GM06990 (cell line): Measurements from ENCODE around the gene TOM1L2.

Experiments used
- DNase-seq: peaks from one replicate; pipeline ENCODE4 v3.0.0-alpha.2; 2011; ENCODE audit not compliant: insufficient read length; ENCODE audit errors: extremely low read depth
- H3K27me3 ChIP-seq: replicated peaks from 2 replicates; pipeline ENCODE4 v1.6.0; 2011; ENCODE audit warnings: low read length; ENCODE audit not compliant: control insufficient read depth, insufficient read depth
- H3K36me3 ChIP-seq: 2 replicates; pipeline ENCODE4 v1.5.1; 2011; ENCODE audit warnings: low read length; ENCODE audit not compliant: control insufficient read depth, insufficient read depth
- H3K4me3 ChIP-seq: replicated peaks from 2 replicates; pipeline ENCODE4 v1.5.1; 2011; ENCODE audit warnings: low read depth, mild to moderate bottlenecking, control low read depth, low read length
- TF ChIP-seq, protein P1 (sequence below): IDR thresholded peaks from 2 replicates; pipeline ENCODE4 v1.5.1; 2011; ENCODE audit warnings: low read length, control low read depth, mild to moderate bottlenecking, inconsistent platforms; ENCODE audit not compliant: insufficient read depth, poor library complexity, severe bottlenecking

Gene TOM1L2

DNA sequence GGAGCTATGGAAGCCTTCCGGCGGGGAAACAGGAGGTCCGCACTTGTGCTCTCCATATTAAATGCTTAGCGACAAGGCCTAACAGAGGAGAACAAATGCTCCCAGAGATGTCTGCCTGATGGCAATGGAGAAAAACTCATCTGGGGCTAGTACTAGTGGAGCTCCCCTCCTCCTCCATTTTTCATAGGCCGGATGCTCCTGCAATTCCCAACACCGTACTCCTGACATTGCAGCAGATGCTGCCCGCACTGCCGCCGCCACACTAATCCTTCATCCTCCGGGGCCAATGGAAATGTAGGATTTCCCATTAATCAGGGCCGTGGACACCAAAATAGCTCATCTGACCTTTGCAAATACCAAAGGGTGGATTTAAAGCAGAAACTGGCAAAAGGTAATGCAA, 27.5 kb downstream of the TOM1L2 start:
- no peak for DNase-seq
- TF ChIP-seq, protein P1, sequence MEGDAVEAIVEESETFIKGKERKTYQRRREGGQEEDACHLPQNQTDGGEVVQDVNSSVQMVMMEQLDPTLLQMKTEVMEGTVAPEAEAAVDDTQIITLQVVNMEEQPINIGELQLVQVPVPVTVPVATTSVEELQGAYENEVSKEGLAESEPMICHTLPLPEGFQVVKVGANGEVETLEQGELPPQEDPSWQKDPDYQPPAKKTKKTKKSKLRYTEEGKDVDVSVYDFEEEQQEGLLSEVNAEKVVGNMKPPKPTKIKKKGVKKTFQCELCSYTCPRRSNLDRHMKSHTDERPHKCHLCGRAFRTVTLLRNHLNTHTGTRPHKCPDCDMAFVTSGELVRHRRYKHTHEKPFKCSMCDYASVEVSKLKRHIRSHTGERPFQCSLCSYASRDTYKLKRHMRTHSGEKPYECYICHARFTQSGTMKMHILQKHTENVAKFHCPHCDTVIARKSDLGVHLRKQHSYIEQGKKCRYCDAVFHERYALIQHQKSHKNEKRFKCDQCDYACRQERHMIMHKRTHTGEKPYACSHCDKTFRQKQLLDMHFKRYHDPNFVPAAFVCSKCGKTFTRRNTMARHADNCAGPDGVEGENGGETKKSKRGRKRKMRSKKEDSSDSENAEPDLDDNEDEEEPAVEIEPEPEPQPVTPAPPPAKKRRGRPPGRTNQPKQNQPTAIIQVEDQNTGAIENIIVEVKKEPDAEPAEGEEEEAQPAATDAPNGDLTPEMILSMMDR: no peak
- Histone ChIP-seq H3K27me3 (no peaks in the 10 kb centered on the region), H3K4me3 (no peak overlapping the region), H3K36me3 (no peaks in the 10 kb centered on the region)

DNA sequence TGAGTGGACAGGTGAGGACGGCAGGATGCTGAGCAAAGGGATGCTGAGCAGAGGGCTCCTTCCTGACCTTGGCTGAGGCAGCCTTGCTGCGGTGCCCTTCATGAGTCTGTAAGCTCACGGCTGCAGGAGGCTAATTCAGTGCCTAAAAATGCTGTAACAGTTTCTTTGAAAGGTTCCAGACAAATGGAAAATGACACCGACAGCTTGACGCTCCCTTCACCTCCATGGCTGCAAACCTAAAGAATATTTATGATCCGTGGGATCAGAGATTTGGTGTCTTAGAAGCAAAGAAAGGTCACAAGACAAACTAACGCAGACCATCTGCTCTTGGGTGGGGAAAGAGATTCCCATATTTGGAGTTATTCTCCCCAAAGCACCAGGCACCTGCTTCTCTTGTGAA, 28.0 kb downstream of the TOM1L2 start:
- no peak overlapping the region for H3K4me3 ChIP-seq
- TF ChIP-seq, protein P1: no peak
- no peaks in the 10 kb centered on the region for H3K27me3 ChIP-seq
- no peak for DNase-seq
- H3K36me3 ChIP-seq: no peaks in the 10 kb centered on the region

DNA sequence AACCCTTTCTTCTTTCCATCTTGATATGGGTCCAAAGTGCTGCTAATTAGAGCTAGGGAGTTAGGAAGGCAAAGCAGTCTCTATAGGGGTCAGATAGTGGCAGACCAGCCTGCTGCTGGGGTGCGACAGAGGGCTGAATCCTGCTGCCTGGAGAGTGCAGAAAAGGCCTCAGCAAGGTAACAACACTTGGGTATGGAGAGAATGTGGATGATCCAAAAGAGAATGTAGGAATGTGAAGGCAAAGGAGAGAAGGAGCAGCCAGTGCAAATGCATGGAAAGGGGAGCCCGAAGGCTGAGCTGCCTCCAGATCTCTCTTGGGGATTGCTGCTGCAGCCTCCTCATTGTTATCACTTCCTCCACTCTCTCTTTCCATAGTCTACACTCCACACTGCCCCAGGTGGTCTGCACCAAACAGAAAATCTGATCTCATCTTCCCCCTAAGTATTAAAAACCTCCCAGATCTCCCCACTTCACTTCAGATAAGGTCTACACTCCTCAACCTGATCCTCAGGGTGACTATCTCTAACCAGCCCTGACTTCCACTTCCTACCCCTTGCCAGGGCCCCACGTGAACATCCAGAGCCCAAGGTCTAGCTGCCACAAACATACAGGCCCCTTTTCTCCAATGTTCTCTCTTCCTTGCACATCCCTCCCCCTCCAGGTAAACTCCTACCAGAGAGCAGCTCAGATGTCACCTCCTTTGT, 28.8 kb downstream of the TOM1L2 start:
- DNase-seq: no peak
- Histone ChIP-seq H3K27me3 (no peaks in the 10 kb centered on the region), H3K4me3 (no peak overlapping the region), H3K36me3 (no peaks in the 10 kb centered on the region)
- TF ChIP-seq, protein P1: no peak

DNA sequence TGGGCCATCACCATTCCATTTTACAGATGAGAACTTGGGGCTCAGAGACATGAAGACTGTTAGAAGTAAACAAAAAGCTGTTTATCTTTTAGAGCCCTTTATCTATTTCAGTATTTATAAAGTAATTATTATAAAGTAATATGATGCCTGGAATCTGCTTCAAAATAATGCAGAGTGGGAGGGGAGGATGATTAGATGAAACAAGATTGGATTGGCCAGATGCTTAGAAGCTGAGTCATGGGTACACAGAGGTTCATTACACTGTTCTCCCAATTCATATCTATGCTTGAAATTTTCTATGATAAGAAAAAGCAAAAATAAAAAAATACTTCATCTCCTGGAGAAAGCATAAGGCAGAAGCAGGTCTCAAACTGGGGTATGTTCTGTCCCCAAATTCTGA, 29.4 kb downstream of the TOM1L2 start:
- Histone ChIP-seq H3K4me3 (no peak overlapping the region), H3K27me3 (no peaks in the 10 kb centered on the region), H3K36me3 (no peaks in the 10 kb centered on the region)
- TF ChIP-seq, protein P1: no peak
- DNase-seq: no peak

DNA sequence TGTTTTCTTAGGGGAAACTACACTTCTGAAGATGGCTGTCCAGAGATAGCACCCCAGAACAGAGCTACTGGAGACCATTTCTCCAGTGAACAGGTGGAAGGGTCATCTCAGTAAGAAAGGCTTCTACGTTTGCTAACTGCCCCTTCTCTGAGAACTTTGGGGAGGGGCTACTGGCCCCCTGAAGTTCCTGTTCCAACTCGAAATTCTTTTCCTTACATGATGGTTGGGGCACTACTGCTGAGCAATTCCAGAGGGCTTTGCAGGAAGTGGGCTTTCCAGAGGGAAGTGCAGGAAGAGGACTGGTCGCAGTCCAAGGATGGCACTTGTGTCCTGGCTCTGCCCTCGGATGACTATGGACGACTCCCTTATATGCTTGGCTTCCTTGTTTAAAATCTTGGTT, 31.2 kb downstream of the TOM1L2 start:
- Histone ChIP-seq H3K4me3 (no peak overlapping the region), H3K27me3 (no peaks in the 10 kb centered on the region), H3K36me3 (no peaks in the 10 kb centered on the region)
- DNase-seq: no peak
- TF ChIP-seq, protein P1: no peak
